ENCODE measurements around the gene ARSB. TPM values are rescaled to one million over a fixed set of nuclear protein-coding genes. Genes with fewer than 3 reads are reported as not detected.

Gene ARSB
- total and polyA plus RNA-seq, 9 of the 15 experiments (the other 6 are each of a cell fraction or from before 2014, with no cell fraction given), result 0.52 to 4.6 (median 2.4) TPM

DNA sequence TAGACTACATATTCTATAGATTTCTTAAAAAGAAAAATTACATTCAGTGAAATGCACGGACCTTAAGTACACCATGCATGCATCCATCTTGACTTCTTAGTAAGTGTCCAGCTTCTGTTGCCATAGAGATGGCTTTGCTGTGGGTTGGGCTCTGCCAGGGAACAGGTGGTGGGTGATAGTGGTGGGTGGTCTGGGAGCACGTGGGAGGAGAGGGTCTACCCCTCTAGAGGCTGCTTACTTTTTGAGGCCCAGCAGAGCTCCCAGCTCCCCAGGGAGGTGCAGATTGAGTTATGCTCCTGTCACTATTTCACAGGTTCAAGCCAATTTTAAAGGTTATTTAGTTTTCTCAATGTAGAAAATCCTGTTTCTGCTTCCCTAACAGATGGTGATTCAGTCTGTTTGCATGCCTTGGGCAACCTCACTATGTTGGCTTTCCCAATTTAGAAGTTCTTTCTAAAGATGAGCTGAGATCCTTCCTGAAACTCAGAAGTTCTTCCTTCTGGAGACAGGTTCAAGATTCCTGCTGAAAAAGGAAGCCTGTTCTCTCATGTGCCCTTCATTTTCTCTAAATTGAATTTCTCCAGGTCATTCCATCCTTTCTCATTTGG, 229.2 kb downstream of the ARSB start:
- Histone ChIP-seq H3K27ac (ENCODE audit: extremely low read depth, low read depth, low read length) (no peak overlapping the region), H3K9ac (ENCODE audit: insufficient read depth in 1 of 2, low read depth in 2 of 2, low read length in 2 of 2) (no peak overlapping the region), H3K79me2 (ENCODE audit: control insufficient read depth, insufficient read depth, low read length) (no peaks in the 10 kb centered on the region), H3K27me3 (ENCODE audit: control insufficient read depth in 2 of 2, insufficient read depth in 2 of 2, low read length in 2 of 2) (peaks cover 2 to 27% of the 10 kb centered on the region in 2 experiments; a peak in 4 of 5 replicates), H4K20me1 (replicated peaks; ENCODE audit: control insufficient read depth, insufficient read depth, low read length) (no peaks in the 10 kb centered on the region), H3K4me1 (replicated peaks in 1 of 2; ENCODE audit: control insufficient read depth in 2 of 2, insufficient read depth in 2 of 2, low read length in 2 of 2) (no peaks in the 10 kb centered on the region; a peak in 1 of 5 replicates), H3K9me1 (ENCODE audit: control insufficient read depth, insufficient read depth, low read length) (no peaks in the 10 kb centered on the region), H3K9me3 (replicated peaks; ENCODE audit: control insufficient read depth, insufficient read depth, low read depth, low read length) (no peaks in the 10 kb centered on the region), H2AFZ (ENCODE audit: low read depth, low read length) (no peak overlapping the region), H3K4me3 (no peak overlapping the region), H3K4me2 (ENCODE audit: insufficient read depth, low read length) (no peak overlapping the region), H3K36me3 (ENCODE audit: control insufficient read depth, insufficient read depth, low read length) (no peaks in the 10 kb centered on the region)
- DNase-seq (ENCODE audit: extremely low read depth in 1 of 4, low spot score in 3 of 4) (no peak), ATAC-seq (no peak), FAIRE-seq (no peak)
- intact Hi-C loops (cut with micrococcal nuclease), result no loop called here
- no TSS peak for BruUV-seq (replicated peaks)
- ChIA-PET POLR2A (interaction anchor here (1.4 to 1.7 kb wide), 2 partner anchors 10 to 26 kb away, joined by 4 read pairs; no protein-coding TSS in a partner anchor), CTCF (ENCODE audit: low intra/inter-chr PET ratio) (no interaction called here)
- no peak for TF ChIP-seq ZNF23 (CRISPR knock-in tag; IDR thresholded peaks at IDR 0.05)
- no peak for TF ChIP-seq HMG20A (CRISPR knock-in tag; conservative IDR thresholded peaks at IDR 0.05)
- TF ChIP-seq VEZF1 (CRISPR knock-in tag; IDR thresholded peaks at IDR 0.05), result no peak
- no peak for TF ChIP-seq FOXA1 (IDR thresholded peaks at IDR 0.05; ENCODE audit: borderline replicate concordance)
- no peak for TF ChIP-seq ADNP (tag; IDR thresholded peaks at IDR 0.05)
- TF ChIP-seq STAT6 (CRISPR knock-in tag; IDR thresholded peaks at IDR 0.05), result no peak
- TF ChIP-seq ZNF253 (CRISPR knock-in tag; conservative IDR thresholded peaks at IDR 0.05), result no peak
- TF ChIP-seq, protein P1, sequence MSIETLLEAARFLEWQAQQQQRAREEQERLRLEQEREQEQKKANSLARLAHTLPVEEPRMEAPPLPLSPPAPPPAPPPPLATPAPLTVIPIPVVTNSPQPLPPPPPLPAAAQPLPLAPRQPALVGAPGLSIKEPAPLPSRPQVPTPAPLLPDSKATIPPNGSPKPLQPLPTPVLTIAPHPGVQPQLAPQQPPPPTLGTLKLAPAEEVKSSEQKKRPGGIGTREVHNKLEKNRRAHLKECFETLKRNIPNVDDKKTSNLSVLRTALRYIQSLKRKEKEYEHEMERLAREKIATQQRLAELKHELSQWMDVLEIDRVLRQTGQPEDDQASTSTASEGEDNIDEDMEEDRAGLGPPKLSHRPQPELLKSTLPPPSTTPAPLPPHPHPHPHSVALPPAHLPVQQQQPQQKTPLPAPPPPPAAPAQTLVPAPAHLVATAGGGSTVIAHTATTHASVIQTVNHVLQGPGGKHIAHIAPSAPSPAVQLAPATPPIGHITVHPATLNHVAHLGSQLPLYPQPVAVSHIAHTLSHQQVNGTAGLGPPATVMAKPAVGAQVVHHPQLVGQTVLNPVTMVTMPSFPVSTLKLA (conservative IDR thresholded peaks at IDR 0.05), result no peak
- 6% methylated on average over 2 of the region's 2 CpGs for WGBS (ENCODE audit: insufficient coverage, low coverage, missing lambda C conversion rate)
- in situ Hi-C loops (cut with MboI), result no loop called here

Measured in K562 (cell line).